SH-SY5Y (cell line): ENCODE results near the gene LMF1.

Source experiments
- GATA2 ChIP-seq: IDR thresholded peaks from 2 replicates; pipeline ENCODE4 v1.6.1; 2011; ENCODE audit warnings: mild to moderate bottlenecking, low read depth, low read length
- GATA3 ChIP-seq: IDR thresholded peaks from 2 replicates; pipeline ENCODE4 v1.6.1; 2011; ENCODE audit warnings: low read depth, mild to moderate bottlenecking, low read length, moderate library complexity

- no peak for TF ChIP-seq GATA2
- no peak for TF ChIP-seq GATA3
These were observed 122.1 kb downstream of the LMF1 start for GRCh38 chr16:848510-849253.
